B cell (primary cell): Measurements from ENCODE around the gene MBNL1. TPM values are rescaled to one million over a fixed set of nuclear protein-coding genes. Genes with fewer than 3 reads are reported as not detected.
A peak's percentile ranks its signal among the peaks of the same experiment; 100 is the strongest.

Experiments used
- ATAC-seq: fragments of 200-7000 bp; cut with Tn5 transposase; one replicate; pipeline ENCODE4 v1.10.0; 2021; ENCODE audit warnings: low read depth, mild to moderate bottlenecking, moderate number of reproducible peaks, moderate library complexity
- CTCF ChIA-PET: fragments of 350-600 bp; sonication (Branson Sonifier 250); formaldehyde crosslinking; loops from one replicate; lab custom pipeline; 2021; ENCODE audit warnings: antibody characterized with exemption, inconsistent platforms; lab: Charles Lee
- POLR2A ChIA-PET: fragments of 350-600 bp; sonication (Branson Sonifier 250); formaldehyde crosslinking; loops from one replicate; lab custom pipeline; 2021; ENCODE audit warnings: antibody characterized with exemption; lab: Charles Lee
- DNase-seq: peaks from one replicate; pipeline ENCODE4 v3.0.0; 2013
- H2AFZ ChIP-seq: 2 replicates; pipeline ENCODE4 v1.6.1; 2012; ENCODE audit warnings: mild to moderate bottlenecking, low read depth, low read length; ENCODE audit not compliant: insufficient read depth, poor library complexity, severe bottlenecking
- H3K27ac ChIP-seq, 2 donors: 1 replicate in 1 of 2; 2 replicates in 1 of 2; pipeline ENCODE4 v1.5.1; 2012 to 2013; ENCODE audit warnings: low read length in 2 of 2, mild to moderate bottlenecking in 2 of 2, moderate library complexity in 1 of 2
- H3K27me3 ChIP-seq, 4 experiments: fragments of 200-600 bp in 1 of 4; sonication (generic) in 1 of 4; replicated peaks in 1 of 4; 1 replicate in 2 of 4; 2 replicates in 2 of 4; pipeline versions ENCODE4 v1.6.1 to v1.7.0; 2013 to 2016; ENCODE audit warnings: low read length in 3 of 4, mild to moderate bottlenecking in 2 of 4, mixed read lengths in 1 of 4, moderate library complexity in 1 of 4; ENCODE audit not compliant: insufficient read depth in 4 of 4, control insufficient read depth in 3 of 4; ENCODE audit errors: control extremely low read depth in 1 of 4
- H3K36me3 ChIP-seq, 2 experiments: replicated peaks in 1 of 2; 1 replicate in 1 of 2; 2 replicates in 1 of 2; pipeline versions ENCODE4 v1.6.1 to v1.7.1; 2013; ENCODE audit warnings: low read length in 1 of 2; ENCODE audit not compliant: insufficient read depth in 2 of 2, control insufficient read depth in 1 of 2; ENCODE audit errors: control extremely low read depth in 1 of 2, extremely low read depth in 1 of 2
- H3K4me1 ChIP-seq, 2 donors: fragments of 200-600 bp in 1 of 2; sonication (generic) in 1 of 2; 1 replicate in 1 of 2; 2 replicates in 1 of 2; pipeline versions ENCODE4 v1.5.1 to v1.6.1; 2013 to 2017; ENCODE audit warnings: low read length in 2 of 2; ENCODE audit not compliant: control insufficient read depth in 2 of 2, insufficient read depth in 2 of 2
- H3K4me2 ChIP-seq: replicated peaks from 2 replicates; pipeline ENCODE3; 2012; ENCODE audit warnings: mild to moderate bottlenecking, low read depth, low read length; ENCODE audit not compliant: poor library complexity, severe bottlenecking
- H3K4me3 ChIP-seq, 5 experiments: fragments of 200-600 bp in 1 of 5; sonication (generic) in 1 of 5; 1 replicate in 3 of 5; 2 replicates in 2 of 5; pipeline versions ENCODE4 v1.5.1 to v1.7.0; 2011 to 2016; ENCODE audit warnings: low read length in 4 of 5, mild to moderate bottlenecking in 4 of 5, low read depth in 2 of 5, control low read depth in 1 of 5, moderate library complexity in 1 of 5; ENCODE audit not compliant: insufficient read depth in 1 of 5; ENCODE audit errors: control extremely low read depth in 1 of 5, extremely low read depth in 1 of 5
- H3K79me2 ChIP-seq: fragments of 200-600 bp; sonication (generic); one replicate; pipeline ENCODE4 v1.6.0; 2016; ENCODE audit warnings: low read length; ENCODE audit not compliant: control insufficient read depth, insufficient read depth
- H3K9ac ChIP-seq: fragments of 200-600 bp; sonication (generic); 2 replicates; pipeline ENCODE4 v1.6.1; 2017; ENCODE audit warnings: mild to moderate bottlenecking, low read length, moderate library complexity
- H3K9me3 ChIP-seq, 3 donors: one replicate each; pipeline versions ENCODE4 v1.6.1 to v1.7.1; 2013; ENCODE audit warnings: low read length in 2 of 3; ENCODE audit not compliant: control insufficient read depth in 2 of 3, insufficient read depth in 1 of 3; ENCODE audit errors: control extremely low read depth in 1 of 3
- H4K20me1 ChIP-seq: 2 replicates; pipeline ENCODE4 v1.6.0; 2012; ENCODE audit warnings: mild to moderate bottlenecking, low read length; ENCODE audit not compliant: insufficient read depth, control insufficient read depth, poor library complexity, severe bottlenecking
- H3K27ac Mint-ChIP-seq: one replicate; pipeline ENCODE4 v1.8.0; 2021; ENCODE audit warnings: mixed read lengths
- H3K27me3 Mint-ChIP-seq: one replicate; pipeline ENCODE4 v1.8.0; 2021; ENCODE audit warnings: mixed read lengths
- H3K4me1 Mint-ChIP-seq: one replicate; pipeline ENCODE4 v1.8.0; 2021; ENCODE audit warnings: mixed read lengths
- H3K4me3 Mint-ChIP-seq: one replicate; pipeline ENCODE4 v1.8.0; 2021; ENCODE audit warnings: mixed read lengths
- H3K9me3 Mint-ChIP-seq: one replicate; pipeline ENCODE4 v1.8.0; 2022; ENCODE audit warnings: mixed read lengths; ENCODE audit not compliant: insufficient read depth
- CTCF ChIP-seq: fragments of 200-600 bp; IDR thresholded peaks from one replicate; pipeline ENCODE4 v1.8.0; 2022; ENCODE audit warnings: antibody characterized with exemption, mild to moderate bottlenecking
- EZH2 ChIP-seq: IDR thresholded peaks from 2 replicates; pipeline ENCODE4 v1.6.1; 2012; ENCODE audit warnings: borderline replicate concordance, low read depth, mild to moderate bottlenecking, moderate library complexity, low read length; ENCODE audit not compliant: insufficient read depth, poor library complexity, severe bottlenecking
- WGBS: methylation state at CpG from one replicate; pipeline ENCODE4 v1.1.5; 2013; ENCODE audit warnings: missing lambda C conversion rate; ENCODE audit not compliant: insufficient coverage; 5-methylcytosine and 5-hydroxymethylcytosine counted together
- intact Hi-C: fragments of 100-400 bp; cut with micrococcal nuclease; formaldehyde crosslinking; loops from one replicate; pipeline ENCODE4 v1.10.0; 2022
- polyA plus RNA-seq: library from polyadenylated mRNA; depleted of rRNA; stranded (reverse); fragments of >200 nt; gene quantifications from 2 replicates; pipeline ENCODE4 v1.2.3, GENCODE V29; 2012
- total RNA-seq, 2 donors: library from RNA; stranded (reverse); fragments of 120-200 nt in 1 of 2; gene quantifications; 1 replicate in 1 of 2; 2 replicates in 1 of 2; pipeline versions ENCODE4 v1.2.3 to v1.2.4, GENCODE V29; 2013 to 2022

The MBNL1 gene
- total and polyA plus RNA-seq, 2 donors (not counting 1 experiment from before 2014, with no cell fraction given) = 195 to 505 TPM

- no peaks in the 10 kb centered on the region for H3K9me3 ChIP-seq
- peak overlapping the region; percentile 3 for H3K9ac ChIP-seq
- ATAC-seq (peak; percentile 76), DNase-seq (peak; percentile 77)
- TF ChIP-seq EZH2 (no peak), CTCF (no peak)
- peaks cover 6 to 41% of the 10 kb centered on the region in 2 experiments for H3K36me3 ChIP-seq
- no peaks in the 10 kb centered on the region for H3K27me3 Mint-ChIP-seq
- CTCF ChIA-PET = interaction anchor here (1.0 to 2.4 kb wide), 4 partner anchors 53 to 145 kb away, joined by 3 to 14 read pairs (median 4); no protein-coding TSS in a partner anchor
- intact Hi-C loops = loop anchor here (2.0 to 10.0 kb wide), 3 partner anchors 14 to 224 kb away; no protein-coding TSS in a partner anchor
- POLR2A ChIA-PET = interaction anchor here (1.6 kb wide), 1 partner anchor 30 kb away, joined by 8 read pairs; the partner anchor contains the start of gene MBNL1
- WGBS = 62% methylated on average over 3 of the region's 14 CpGs
- no peaks in the 10 kb centered on the region for H3K9me3 Mint-ChIP-seq
- no peak overlapping the region for H2AFZ ChIP-seq
- H3K27ac Mint-ChIP-seq = peak overlapping the region; percentile 86
- peaks cover 45% of the 10 kb centered on the region for H4K20me1 ChIP-seq
- H3K4me3 Mint-ChIP-seq = peak overlapping the region; percentile 79
- peaks cover 73% of the 10 kb centered on the region for H3K4me1 Mint-ChIP-seq
- H3K27me3 ChIP-seq = no peaks in the 10 kb centered on the region
- peak overlapping the region; percentile 16 to 61 for H3K27ac ChIP-seq
- H3K4me1 ChIP-seq = peaks cover 47 to 75% of the 10 kb centered on the region in 2 donors
- peaks cover 100% of the 10 kb centered on the region for H3K79me2 ChIP-seq
- peak overlapping the region in 1 of 5 experiments; percentile 47 for H3K4me3 ChIP-seq
- peak overlapping the region; percentile 38 for H3K4me2 ChIP-seq
Observed at GRCh38 chr3:152298393-152299248, 29.9 kb downstream of the MBNL1 start.
